K562 (cell line): ENCODE measurements around the gene STX1A. TPM values are rescaled to one million over a fixed set of nuclear protein-coding genes. Genes with fewer than 3 reads are reported as not detected.
A peak's percentile ranks its signal among the peaks of the same experiment; 100 is the strongest.

Experiments
- CAMTA2 ChIP-seq: fragments of 250-450 bp; sonication (Bioruptor Pico); conservative IDR thresholded peaks from 2 replicates; pipeline ENCODE4 v1.5.1; 2022
- ESRRA ChIP-seq: fragments of 450-650 bp; IDR thresholded peaks from 2 replicates; pipeline ENCODE4 v1.6.1; 2014; ENCODE audit warnings: low read depth, mild to moderate bottlenecking, moderate library complexity, borderline replicate concordance
- EWSR1 ChIP-seq: fragments of 450-650 bp; IDR thresholded peaks from 2 replicates; pipeline ENCODE4 v1.6.1; 2018; ENCODE audit warnings: borderline replicate concordance, mild to moderate bottlenecking, low read depth, moderate library complexity; ENCODE audit not compliant: partially characterized antibody
- HDAC1 ChIP-seq, 2 experiments: fragments of 450-650 bp; IDR thresholded peaks; 2 replicates each; pipeline ENCODE4 v1.6.1; 2016 to 2017; ENCODE audit warnings: inconsistent platforms in 1 of 2, mild to moderate bottlenecking in 1 of 2, moderate library complexity in 1 of 2
- HDGF ChIP-seq: fragments of 450-650 bp; IDR thresholded peaks from 2 replicates; pipeline ENCODE4 v1.6.1; 2016
- KLF13 ChIP-seq: fragments of 450-650 bp; IDR thresholded peaks from 2 replicates; pipeline ENCODE4 v1.6.1; 2016; ENCODE audit warnings: missing genetic modification characterization, low read depth, mild to moderate bottlenecking, missing compliant biosample characterization, moderate library complexity, borderline replicate concordance
- MEIS2 ChIP-seq: fragments of 450-650 bp; IDR thresholded peaks from 2 replicates; pipeline ENCODE4 v1.6.1; 2014; ENCODE audit warnings: mild to moderate bottlenecking; ENCODE audit not compliant: partially characterized antibody
- MYNN ChIP-seq, 2 experiments: sonication (generic); formaldehyde crosslinking in 1 of 2; IDR thresholded peaks; 2 replicates each; pipeline versions ENCODE4 v1.5.0 to v1.6.1; 2016 to 2020; ENCODE audit warnings: antibody characterized with exemption in 1 of 2, missing genetic modification reagents in 1 of 2
- NFE2L1 ChIP-seq: fragments of 450-650 bp; IDR thresholded peaks from 2 replicates; pipeline ENCODE4 v1.6.1; 2016; ENCODE audit warnings: missing genetic modification characterization, low read depth, mild to moderate bottlenecking, missing compliant biosample characterization, moderate library complexity, borderline replicate concordance
- NFRKB ChIP-seq: fragments of 450-650 bp; IDR thresholded peaks from 2 replicates; pipeline ENCODE4 v1.6.1; 2016; ENCODE audit warnings: low read depth
- PTTG1 ChIP-seq: fragments of 450-650 bp; IDR thresholded peaks from 2 replicates; pipeline ENCODE4 v1.6.1; 2016; ENCODE audit warnings: low read depth, mild to moderate bottlenecking, missing genetic modification characterization, missing compliant biosample characterization
- RREB1 ChIP-seq: fragments of 250-450 bp; sonication (Bioruptor Pico); IDR thresholded peaks from 2 replicates; pipeline ENCODE4 v1.4.0; 2020
- SFPQ ChIP-seq: fragments of 200-400 bp; formaldehyde crosslinking; IDR thresholded peaks from 2 replicates; pipeline ENCODE4 v1.6.1; 2017; ENCODE audit warnings: mild to moderate bottlenecking, low read depth, low read length, moderate library complexity
- TFAP4 ChIP-seq: sonication (generic); formaldehyde crosslinking; IDR thresholded peaks from 2 replicates; pipeline ENCODE4 v1.8.0; 2022; ENCODE audit warnings: missing genetic modification reagents, mild to moderate bottlenecking, moderate library complexity, borderline replicate concordance
- TOE1 ChIP-seq, 2 experiments: fragments of 450-650 bp in 1 of 2; sonication (generic) in 1 of 2; formaldehyde crosslinking in 1 of 2; IDR thresholded peaks; 2 replicates each; pipeline versions ENCODE4 v1.7.1 to v1.8.0; 2016 to 2022; ENCODE audit warnings: borderline replicate concordance in 2 of 2, mild to moderate bottlenecking in 2 of 2, antibody characterized with exemption in 1 of 2, inconsistent platforms in 1 of 2, low read depth in 1 of 2, missing genetic modification reagents in 1 of 2, moderate library complexity in 1 of 2
- ZNF551 ChIP-seq: fragments of 250-450 bp; sonication (Bioruptor Pico); IDR thresholded peaks from 2 replicates; pipeline ENCODE4 v1.5.0; 2021; ENCODE audit warnings: mild to moderate bottlenecking, moderate library complexity
- ZNF79 ChIP-seq: fragments of 250-450 bp; sonication (Bioruptor Pico); IDR thresholded peaks from 2 replicates; pipeline ENCODE4 v1.4.0; 2020; ENCODE audit warnings: low read depth, mild to moderate bottlenecking, moderate library complexity
- polyA plus RNA-seq, 8 experiments: library from polyadenylated mRNA; depleted of rRNA in 4 of 8; stranded (reverse) in 5 of 8; unstranded in 3 of 8; fragments of >200 nt; fragmentation: Nextera tagmentation in 2 of 8; fragmentation: Illumina TruSeq in 1 of 8; extraction: Ambion mirVana in 2 of 8; extraction: Trizol in 1 of 8; gene quantifications; 2 replicates each; pipeline versions ENCODE4 v1.2.1 to v1.2.3, GENCODE V29; 2011 to 2014; ENCODE audit warnings: inconsistent platforms in 1 of 8, missing spikeins in 1 of 8
- total RNA-seq, 7 experiments: library from RNA; depleted of rRNA in 6 of 7; stranded (reverse); fragments of >200 nt in 6 of 7; fragmentation: Illumina TruSeq in 2 of 7; extraction: Trizol in 2 of 7; gene quantifications; 2 replicates each; pipeline versions ENCODE4 v1.2.1 to v1.2.3, GENCODE V29; 2011 to 2021; ENCODE audit warnings: low replicate concordance in 1 of 7

Gene STX1A
- total and polyA plus RNA-seq, 9 of the 15 experiments (the other 6 are each of a cell fraction or from before 2014, with no cell fraction given): 0.04 to 15.1 (median 6.3) TPM

GRCh38 chr7:73734619-73735527 lies 15.4 kb upstream of the STX1A start (continued):
- TF ChIP-seq SFPQ (no peak), KLF13 (tag) (no peak), ZNF79 (CRISPR knock-in tag) (no peak), PTTG1 (no peak), ESRRA (peak; percentile 45; the same call in 1 of the 2 replicates), TOE1 (IDR thresholded peaks at IDR 0.05; ENCODE audit: borderline replicate concordance) (0 out of 2 replicates have a peak, but pooled peaks have one; percentile 44), TOE1 (CRISPR knock-in tag; IDR thresholded peaks at IDR 0.05; ENCODE audit: borderline replicate concordance, low read depth) (no peak), EWSR1 (no peak), HDGF (peak; percentile 84; the same call in 1 of the 2 replicates), NFE2L1 (no peak), RREB1 (CRISPR knock-in tag) (peak; percentile 65; the same call in 1 of the 2 replicates), MYNN (IDR thresholded peaks at IDR 0.05) (peak; percentile 94), MYNN (CRISPR knock-in tag; IDR thresholded peaks at IDR 0.05) (no peak), TFAP4 (peak; percentile 69), CAMTA2 (CRISPR knock-in tag) (peak; percentile 53; the same call in 1 of the 2 replicates), HDAC1 (IDR thresholded peaks at IDR 0.05) (peak in 1 of 2 experiments; percentile 52; a peak in 1 of 4 replicates), NFRKB (no peak), MEIS2 (peak; percentile 56), ZNF551 (CRISPR knock-in tag) (no peak)
